ENCODE results near the gene OR1E1.

- TF ChIP-seq ZNF398 (tag by site-specific recombination; IDR thresholded peaks at IDR 0.05) (no peak), ZNF18 (tag by site-specific recombination; IDR thresholded peaks at IDR 0.05) (no peak), ZNF747 (tag by site-specific recombination; IDR thresholded peaks at IDR 0.05) (no peak), CTCF (tag by site-specific recombination; IDR thresholded peaks at IDR 0.05) (no peak)
These were observed at the start of gene OR1E1 for GRCh38 chr17:3398310-3398709.

Data from HEK293 (cell line).